ENCODE results near the gene PBXIP1.

Gene PBXIP1

DNA sequence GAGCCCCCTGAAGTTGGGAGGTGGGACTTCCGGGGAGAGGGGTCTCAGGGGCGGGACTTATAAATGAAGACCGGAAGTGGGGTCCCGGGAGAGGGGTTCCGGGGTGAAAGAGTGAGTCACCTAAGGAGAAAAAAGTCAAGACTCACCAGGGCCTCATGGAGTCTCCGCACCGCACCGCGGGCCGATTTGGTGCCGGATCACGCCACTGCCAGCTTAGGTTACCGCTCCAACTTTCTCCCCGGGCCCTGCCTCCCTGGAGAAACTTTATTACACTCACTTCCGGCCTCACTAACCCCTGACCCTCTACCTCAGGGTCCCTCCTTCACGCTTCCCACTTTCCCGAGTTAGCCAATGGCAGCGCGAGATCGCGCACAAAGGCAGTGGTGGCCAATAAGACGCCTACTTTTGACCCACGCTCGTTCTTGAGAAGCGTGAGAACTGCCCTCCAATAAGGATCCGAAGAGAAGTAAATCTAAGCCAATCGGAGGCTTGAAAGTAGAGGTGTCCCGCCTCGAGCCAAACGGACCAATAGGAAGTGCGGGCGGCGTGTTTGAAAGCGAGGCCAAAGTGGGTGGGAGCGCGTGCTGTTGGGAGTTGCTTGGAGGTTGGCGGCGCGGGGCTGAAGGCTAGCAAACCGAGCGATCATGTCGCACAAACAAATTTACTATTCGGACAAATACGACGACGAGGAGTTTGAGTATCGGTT lies 18.4 kb upstream of the PBXIP1 start, which contains the start of gene CKS1B:
Gene CKS1B, plus strand, starts transcription at position 580 of the 706 bp plus-strand sequence. Its CDS starts 65 bp downstream, at position 645.
- H3K36me3 ChIP-seq (ENCODE audit: control insufficient read depth, insufficient read depth, low read length), result peaks cover 2% of the 10 kb centered on the region
- peak; percentile 94 for DNase-seq (ENCODE audit: extremely low read depth, insufficient read length)
- TF ChIP-seq, protein P1, sequence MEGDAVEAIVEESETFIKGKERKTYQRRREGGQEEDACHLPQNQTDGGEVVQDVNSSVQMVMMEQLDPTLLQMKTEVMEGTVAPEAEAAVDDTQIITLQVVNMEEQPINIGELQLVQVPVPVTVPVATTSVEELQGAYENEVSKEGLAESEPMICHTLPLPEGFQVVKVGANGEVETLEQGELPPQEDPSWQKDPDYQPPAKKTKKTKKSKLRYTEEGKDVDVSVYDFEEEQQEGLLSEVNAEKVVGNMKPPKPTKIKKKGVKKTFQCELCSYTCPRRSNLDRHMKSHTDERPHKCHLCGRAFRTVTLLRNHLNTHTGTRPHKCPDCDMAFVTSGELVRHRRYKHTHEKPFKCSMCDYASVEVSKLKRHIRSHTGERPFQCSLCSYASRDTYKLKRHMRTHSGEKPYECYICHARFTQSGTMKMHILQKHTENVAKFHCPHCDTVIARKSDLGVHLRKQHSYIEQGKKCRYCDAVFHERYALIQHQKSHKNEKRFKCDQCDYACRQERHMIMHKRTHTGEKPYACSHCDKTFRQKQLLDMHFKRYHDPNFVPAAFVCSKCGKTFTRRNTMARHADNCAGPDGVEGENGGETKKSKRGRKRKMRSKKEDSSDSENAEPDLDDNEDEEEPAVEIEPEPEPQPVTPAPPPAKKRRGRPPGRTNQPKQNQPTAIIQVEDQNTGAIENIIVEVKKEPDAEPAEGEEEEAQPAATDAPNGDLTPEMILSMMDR (IDR thresholded peaks at IDR 0.05; ENCODE audit: insufficient read depth, low read length, poor library complexity, severe bottlenecking), result no peak
- H3K27me3 ChIP-seq (replicated peaks; ENCODE audit: control insufficient read depth, insufficient read depth, low read length), result no peaks in the 10 kb centered on the region
- H3K4me3 ChIP-seq (replicated peaks; ENCODE audit: low read depth, low read length), result peak within 1 kb of the TSS; percentile 68

DNA sequence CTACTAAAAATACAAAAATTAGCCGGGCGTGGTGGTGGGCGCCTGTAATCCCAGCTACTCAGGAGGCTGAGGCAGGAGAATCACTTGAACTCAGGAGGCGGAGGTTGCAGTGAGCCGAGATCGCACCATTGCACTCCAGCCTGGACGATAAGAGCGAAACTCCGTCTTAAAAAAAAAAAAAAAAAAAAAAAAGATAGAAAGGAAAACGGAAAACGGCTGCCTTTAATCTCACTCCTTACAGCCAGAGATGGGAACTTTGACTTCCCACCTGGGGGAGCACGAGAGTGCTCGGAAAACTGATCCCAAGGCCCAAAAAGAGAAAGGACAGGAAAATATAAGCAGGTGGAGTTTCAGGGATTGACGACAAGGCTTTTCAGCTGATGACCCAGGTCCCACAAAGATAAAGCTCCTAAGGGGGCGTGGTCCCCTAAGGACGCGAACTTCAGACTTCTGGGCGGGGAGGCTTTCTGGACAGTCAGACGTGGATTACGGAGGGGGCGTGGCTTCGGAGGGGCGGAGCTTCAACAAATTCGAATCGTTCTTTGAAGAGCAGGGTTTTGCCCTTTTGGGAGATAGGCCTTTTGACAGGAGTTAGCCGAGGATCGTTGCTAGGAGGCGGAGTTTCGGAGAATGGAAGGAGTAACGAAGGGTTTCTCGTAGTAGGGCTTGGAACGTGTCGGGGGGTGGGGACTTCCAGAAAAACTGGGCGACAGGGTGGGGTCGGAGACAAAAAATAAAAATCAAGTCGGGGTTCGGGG lies 17.6 kb upstream of the PBXIP1 start:
- H3K4me3 ChIP-seq (replicated peaks; ENCODE audit: low read depth, low read length), result peak overlapping the region; percentile 68
- no peaks in the 10 kb centered on the region for H3K27me3 ChIP-seq (replicated peaks; ENCODE audit: control insufficient read depth, insufficient read depth, low read length)
- H3K36me3 ChIP-seq (ENCODE audit: control insufficient read depth, insufficient read depth, low read length), result peaks cover 3% of the 10 kb centered on the region
- TF ChIP-seq, protein P1 (IDR thresholded peaks at IDR 0.05; ENCODE audit: insufficient read depth, low read length, poor library complexity, severe bottlenecking), result peak; percentile 18
- DNase-seq (ENCODE audit: extremely low read depth, insufficient read length), result peak; percentile 86

DNA sequence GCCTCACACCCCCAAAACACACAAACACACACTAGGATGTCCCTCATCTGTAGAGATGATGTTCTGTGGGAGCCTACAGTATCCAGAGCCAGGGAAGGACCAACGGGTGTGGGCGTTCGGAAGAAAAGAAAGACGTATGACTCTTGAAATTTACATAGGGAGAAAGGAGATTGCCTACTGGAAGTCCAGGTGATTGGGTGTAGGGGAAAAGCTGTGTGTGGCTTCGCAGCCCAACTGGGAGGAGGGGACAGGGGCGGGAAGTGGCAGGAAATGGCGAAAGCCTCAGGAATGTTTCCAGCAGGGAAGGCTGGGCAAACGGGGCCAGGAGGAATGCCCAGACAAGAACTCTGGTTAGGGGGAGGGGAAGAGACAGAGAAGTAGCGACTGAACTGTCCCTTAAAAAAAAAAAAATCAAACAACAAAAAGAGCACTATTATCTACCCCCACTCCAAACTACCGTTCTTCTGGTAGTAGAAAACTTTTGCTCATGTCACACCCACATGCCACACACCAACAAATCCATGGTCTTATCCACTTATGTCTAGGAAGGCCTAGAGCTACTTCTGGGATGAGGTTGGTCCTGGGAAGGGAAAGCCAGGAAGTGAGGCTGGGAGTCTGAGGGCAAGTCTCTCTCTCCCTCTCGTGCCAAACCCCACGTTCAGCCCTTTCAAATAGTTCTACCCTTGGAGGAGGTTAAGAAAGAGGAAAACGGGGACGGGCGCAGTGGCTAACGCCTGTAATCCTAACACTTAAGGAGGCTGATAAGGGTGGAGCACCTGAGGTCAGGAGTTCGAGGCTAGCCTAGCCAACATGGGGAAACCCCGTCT lies 16.8 kb upstream of the PBXIP1 start:
- Histone ChIP-seq H3K36me3 (ENCODE audit: control insufficient read depth, insufficient read depth, low read length) (peaks cover 9% of the 10 kb centered on the region), H3K4me3 (replicated peaks; ENCODE audit: low read depth, low read length) (peak overlapping the region; percentile 68), H3K27me3 (replicated peaks; ENCODE audit: control insufficient read depth, insufficient read depth, low read length) (no peaks in the 10 kb centered on the region)
- TF ChIP-seq, protein P1 (IDR thresholded peaks at IDR 0.05; ENCODE audit: insufficient read depth, low read length, poor library complexity, severe bottlenecking), result no peak
- DNase-seq (ENCODE audit: extremely low read depth, insufficient read length), result no peak

DNA sequence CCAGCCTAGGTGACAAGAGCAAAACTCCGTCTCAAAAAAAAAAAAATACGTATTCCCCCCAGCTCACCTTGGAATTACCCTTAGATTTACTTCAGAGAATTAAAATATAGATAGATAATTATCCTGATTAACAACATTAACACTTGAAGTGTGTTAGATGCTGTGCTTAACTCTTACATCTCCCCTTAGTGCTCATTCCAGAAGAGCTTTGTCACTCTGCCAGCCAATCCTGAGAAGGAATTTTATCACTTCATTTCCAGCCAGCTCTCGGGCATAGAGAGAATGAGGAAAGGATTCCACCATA lies 16.3 kb upstream of the PBXIP1 start:
- Histone ChIP-seq H3K36me3 (ENCODE audit: control insufficient read depth, insufficient read depth, low read length) (peaks cover 14% of the 10 kb centered on the region), H3K4me3 (replicated peaks; ENCODE audit: low read depth, low read length) (no peak overlapping the region), H3K27me3 (replicated peaks; ENCODE audit: control insufficient read depth, insufficient read depth, low read length) (no peaks in the 10 kb centered on the region)
- no peak for DNase-seq (ENCODE audit: extremely low read depth, insufficient read length)
- TF ChIP-seq, protein P1 (IDR thresholded peaks at IDR 0.05; ENCODE audit: insufficient read depth, low read length, poor library complexity, severe bottlenecking), result no peak

DNA sequence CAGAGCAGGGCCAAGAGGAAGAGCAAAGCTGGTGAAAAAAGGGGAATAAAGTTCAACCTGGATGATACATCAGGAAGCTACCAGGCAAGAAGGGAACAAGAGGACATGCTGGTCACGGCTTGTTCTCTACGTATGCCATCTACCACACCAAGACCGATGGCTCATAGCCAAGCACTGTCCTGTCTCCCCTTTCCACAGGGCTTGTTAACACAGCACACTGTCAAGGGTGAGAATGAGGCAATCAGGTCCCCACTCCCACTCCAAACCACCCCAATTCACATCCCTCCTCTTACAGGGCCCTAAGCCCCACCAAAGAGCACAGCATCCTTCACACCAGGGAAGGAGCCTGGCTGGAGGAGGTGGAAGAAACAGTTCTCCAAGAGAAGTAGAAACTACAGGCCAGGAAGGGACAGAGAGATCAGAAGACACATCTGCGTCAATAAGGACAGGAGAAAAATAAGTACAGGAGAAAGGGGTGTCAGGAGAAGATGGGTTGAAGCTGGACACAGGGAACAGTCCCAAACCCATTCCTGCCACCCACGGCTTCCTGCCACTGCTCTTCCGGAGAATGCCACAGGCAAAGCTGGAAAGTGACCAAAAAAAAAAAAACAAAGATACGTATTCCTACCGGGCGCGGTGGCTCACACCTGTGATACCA lies 15.6 kb upstream of the PBXIP1 start:
- Histone ChIP-seq H3K4me3 (replicated peaks; ENCODE audit: low read depth, low read length) (peak overlapping the region; percentile 25; the same call in 1 of the 2 replicates), H3K36me3 (ENCODE audit: control insufficient read depth, insufficient read depth, low read length) (peaks cover 18% of the 10 kb centered on the region), H3K27me3 (replicated peaks; ENCODE audit: control insufficient read depth, insufficient read depth, low read length) (no peaks in the 10 kb centered on the region)
- TF ChIP-seq, protein P1 (IDR thresholded peaks at IDR 0.05; ENCODE audit: insufficient read depth, low read length, poor library complexity, severe bottlenecking), result no peak
- DNase-seq (ENCODE audit: extremely low read depth, insufficient read length), result no peak
